Dedifferentiated amniotic fluid mesenchymal stem cell (primary cell): ENCODE data around the gene CAPN5.
"Not testable (repeated sequence)": the region's sequence is repeated elsewhere in the genome, so short reads cannot be mapped to it uniquely, and the experiment has no call there.

ENCODE experiments used
- DNase-seq: peaks from one replicate; pipeline ENCODE4 v3.0.0-alpha.2; 2016; ENCODE audit errors: extremely low spot score

Gene CAPN5

DNA sequence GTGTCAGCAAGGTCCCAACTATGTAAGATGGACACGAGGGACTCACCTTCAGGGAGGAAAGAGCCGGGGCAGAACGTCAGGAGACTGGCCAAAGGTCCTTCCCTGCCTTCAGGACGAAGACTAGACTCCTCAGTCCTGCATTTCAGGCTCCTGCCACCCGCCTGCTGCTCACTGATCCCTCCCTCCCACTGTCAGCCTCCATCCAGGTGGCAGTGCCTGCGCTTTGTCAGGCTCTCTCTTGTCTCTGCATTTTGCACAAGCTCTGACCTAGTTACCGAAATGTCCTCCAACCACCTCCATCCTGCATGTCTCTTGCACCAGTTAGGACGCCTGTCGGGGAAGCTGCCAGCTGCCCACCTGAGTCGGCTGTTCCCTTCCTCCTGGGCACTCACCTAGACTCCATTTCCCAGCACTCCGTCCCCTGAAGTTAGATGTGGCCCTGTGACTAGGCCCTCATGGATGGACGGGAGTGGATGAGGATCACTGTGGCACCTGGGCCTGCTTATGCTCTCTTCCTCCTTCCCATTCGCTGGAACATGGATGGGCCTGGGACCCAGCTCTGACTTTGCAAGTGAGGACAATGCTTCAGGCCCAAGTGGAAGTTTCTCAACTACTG, 24.6 kb upstream of the CAPN5 start:
- DNase-seq = no peak

DNA sequence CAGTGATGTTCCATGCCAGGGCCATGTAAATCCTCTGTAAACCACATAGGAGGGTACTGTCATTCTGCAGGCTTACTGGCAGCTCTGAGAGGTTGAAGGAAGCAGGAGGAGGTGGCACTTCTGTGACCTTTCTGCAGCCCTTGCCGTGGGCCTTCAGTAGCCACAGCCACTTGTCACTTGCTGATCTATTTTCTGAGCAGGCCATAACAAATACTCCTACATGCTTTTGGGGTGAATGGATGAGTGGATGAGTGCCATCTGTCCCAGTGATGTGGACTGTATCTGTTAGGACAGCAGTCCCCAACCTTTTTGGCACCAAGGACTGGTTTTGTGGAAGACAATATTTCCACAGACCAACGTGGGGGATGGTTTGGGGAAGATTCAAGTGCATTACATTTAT, 22.4 kb upstream of the CAPN5 start:
- no peak for DNase-seq

DNA sequence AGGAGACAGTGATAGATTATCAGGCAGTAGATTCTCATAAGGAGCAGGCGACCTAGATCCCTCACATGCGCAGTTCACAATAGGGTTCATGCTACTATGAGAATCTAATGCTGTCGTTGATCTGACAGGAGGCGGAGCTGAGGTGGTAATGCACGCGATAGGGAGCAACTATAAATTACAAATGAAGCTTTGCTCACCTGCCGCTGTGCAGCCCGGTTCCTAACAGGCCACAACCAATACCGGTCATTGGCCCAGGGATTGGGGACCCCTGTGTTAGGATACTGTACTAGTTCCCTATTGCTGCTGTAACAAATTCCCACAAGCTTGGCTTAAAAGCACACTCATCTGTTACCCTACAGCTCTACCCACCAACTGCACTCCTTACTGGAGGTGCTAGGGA, 21.9 kb upstream of the CAPN5 start:
- DNase-seq = no peak

DNA sequence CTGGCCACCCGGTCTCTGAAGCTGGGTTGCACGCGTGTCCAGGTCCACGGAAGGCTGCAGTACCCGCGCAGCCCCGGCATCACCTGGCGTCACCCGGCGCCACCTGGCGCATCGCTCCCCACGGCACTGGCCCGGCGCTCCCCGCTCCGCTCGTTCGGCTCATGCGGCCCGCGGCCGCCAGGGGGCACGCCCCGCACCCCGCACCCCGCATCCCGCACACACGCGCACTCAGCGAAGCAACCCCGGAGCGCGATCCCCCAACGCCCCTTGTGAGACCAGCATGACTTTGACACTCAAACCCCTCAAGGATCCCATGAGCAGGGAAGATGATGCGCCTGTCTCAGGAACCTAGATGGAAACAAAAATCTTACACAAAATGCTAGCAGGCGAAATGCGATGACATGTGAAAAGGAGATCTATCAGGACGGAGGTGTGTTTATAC, 20.7 kb upstream of the CAPN5 start:
- DNase-seq = no peak

DNA sequence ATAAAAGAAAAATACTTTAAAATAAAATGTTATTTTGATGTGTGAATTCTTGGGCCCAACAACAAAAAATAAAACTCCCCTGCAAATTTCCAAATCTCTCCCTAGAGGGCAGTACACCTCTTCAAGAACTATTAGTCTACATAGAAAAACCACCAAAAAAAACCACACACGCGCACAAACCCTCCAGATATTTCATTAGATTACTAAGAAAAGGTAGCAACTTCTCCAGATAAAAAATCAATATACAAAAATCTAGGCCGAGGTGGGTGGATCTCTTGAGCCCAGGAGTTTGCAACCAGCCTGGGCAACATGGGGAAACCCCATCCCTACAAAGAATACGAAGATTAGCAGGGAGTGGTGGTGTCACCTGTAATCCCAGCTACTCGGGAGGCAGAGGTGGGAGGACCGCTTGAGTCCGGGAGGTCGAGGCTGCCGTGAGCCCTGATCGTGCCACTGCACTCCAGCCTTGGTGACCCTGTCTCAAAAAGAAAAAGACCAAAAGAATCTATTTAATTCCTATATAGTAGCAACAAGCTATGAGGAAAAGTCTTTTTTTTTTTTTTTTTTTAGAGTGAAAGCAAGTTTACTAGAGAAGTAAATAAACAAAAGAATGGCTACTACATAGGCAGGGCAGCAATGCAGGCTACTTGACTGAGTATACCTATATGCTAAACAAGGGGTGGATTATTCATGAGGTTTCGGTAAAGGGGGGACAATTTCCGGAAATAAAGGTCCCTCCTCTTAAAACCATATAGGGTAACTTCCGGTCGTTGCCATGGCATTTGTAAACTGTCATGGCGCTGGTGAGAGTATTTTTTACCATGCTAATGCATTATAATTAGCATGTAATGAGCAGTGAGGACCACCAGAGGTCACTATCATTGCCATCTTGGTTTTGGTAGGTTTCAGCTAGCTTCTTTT, 19.5 kb upstream of the CAPN5 start:
- DNase-seq = peak; percentile 96

DNA sequence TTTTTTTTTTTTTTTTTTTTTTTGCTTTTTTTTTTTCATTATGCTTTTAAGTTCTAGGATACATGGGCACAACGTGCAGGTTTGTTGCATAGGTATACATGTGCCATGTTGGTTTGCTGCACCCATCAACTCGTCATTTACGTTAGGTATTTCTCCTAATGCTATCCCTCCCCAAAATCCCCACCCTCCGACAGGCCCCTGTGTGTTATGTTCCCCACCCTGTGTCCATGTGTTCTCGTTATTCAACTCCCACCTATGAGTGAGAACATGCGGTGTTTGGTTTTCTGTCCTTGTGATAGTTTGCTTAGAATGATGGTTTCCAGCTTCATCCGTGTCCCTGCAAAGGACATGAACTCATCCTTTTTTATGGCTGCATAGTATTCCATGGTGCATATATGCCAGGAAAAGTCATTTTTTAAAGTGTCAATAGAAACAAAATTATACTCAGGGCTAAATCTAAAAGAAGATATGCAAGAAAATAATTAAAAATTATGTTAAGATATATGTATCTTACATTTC, 18.8 kb upstream of the CAPN5 start:
- DNase-seq = not testable (repeated sequence)

DNA sequence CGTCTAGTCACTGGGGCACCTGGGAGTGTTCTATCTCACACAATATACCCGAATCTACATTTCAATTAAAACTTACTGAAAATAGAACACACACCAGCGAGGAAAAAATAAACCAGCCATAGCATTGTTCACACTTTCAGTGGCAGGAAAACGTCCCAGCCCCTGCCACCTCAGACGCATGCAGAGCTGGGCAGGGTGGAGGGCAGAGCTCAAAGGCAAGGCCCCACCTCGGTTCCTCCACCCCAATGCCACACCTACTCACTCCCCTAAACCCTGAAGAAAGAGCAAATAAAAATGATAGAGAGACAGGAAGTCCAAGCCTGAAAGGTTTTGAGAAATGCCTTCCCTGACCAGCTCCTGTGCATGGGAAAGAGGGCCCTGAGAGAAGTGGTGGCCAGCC, 17.7 kb upstream of the CAPN5 start:
- no peak for DNase-seq

DNA sequence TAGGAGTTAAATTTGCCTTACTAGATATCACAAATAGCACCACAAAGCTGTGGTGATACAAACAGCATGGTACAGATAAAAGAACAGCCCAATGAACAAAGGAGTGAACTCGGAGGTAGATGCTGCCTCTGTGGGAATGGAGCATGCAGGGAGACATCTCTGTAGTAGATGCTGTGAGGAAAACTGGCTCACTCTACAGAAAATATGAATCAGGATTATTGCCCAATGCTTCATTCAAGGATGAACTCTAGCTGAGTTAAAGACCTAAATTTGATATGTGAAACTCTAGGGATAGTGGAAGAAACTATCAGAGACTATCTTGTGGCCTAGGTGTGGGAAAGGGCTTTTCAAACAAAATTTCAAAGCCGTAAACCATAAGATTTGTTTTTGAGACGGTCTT, 15.3 kb upstream of the CAPN5 start:
- DNase-seq = no peak

DNA sequence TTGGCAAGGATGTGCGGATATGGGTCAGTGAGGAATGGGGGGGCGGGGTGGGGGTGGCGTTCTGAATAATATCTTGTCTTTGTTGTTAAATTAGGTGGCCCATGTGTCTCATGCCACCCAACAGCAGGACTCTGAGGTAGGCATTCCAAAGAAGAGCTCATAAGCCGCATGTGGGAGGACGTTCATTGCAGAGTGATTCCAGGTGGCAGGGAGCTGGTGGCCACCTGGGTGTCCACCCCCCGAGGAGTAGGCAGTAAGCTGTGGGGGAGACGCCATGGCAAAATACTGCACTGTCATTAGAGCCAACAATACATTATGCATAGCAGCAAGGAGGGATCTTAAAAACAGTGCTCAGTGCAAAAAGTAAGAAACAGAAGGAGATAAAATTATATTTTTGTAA, 14.3 kb upstream of the CAPN5 start:
- DNase-seq = no peak

DNA sequence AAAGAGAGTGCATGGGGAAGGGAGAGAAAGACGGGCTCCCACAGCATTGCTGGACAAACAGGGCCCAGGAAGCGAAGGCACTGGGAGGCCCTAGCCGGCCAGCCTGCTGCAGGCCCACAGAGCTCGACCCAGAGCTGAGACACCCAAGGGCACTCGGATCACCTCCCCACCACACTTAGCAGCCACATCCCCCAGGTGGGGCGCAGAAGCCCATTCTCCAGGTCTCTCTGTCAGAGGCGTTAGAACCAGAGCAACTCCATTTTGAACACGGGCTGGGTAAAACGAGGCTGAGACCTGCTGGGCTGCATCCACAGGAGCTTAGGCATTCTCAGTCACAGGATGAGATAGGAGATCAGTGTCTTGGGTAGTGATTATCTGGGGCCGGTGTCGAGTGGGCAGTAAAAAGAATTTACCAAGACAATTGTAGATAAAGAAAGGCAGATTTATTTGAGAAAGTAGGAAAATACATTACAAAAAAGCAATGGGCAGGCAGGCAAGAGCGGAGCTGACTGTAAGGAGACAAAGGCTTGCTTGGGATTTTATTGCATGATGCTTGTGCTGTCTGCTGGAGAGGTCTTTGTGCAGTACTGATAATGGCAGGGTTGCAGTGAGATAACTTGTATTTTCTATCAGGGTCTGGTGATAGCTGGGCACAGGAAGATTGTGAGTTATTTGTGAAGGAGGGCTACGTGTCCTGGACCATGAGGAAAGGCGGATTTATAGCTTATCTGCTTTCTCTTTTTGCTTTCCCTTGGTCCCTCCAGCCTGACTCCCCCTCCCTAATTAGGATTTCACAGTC, 13.4 kb upstream of the CAPN5 start:
- no peak for DNase-seq

GRCh38 chr11:77054084-77054483, 12.7 kb upstream of the CAPN5 start:
- no peak for DNase-seq

GRCh38 chr11:77055101-77055561, 11.6 kb upstream of the CAPN5 start:
- no peak for DNase-seq

DNA sequence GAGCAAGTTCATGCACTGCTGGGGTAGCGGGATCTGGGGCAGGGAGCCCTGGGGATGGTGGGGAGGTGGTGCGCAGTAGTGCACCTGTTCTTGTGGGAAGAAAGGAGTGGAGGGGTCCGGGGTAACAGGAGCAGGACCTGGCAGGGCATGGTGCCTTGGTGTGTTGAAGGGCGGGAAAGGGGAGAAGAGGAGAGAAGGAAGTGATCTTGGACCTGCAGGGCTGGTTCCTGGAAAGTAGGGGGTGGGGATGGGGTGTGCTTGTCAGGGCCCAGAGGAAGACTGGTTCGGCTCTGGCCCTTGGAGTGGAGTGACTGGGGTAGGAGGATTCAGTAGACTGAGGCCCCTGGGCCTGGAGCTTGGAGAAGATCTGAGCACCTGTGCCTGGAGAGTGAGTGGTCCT, 10.9 kb upstream of the CAPN5 start:
- DNase-seq = no peak

DNA sequence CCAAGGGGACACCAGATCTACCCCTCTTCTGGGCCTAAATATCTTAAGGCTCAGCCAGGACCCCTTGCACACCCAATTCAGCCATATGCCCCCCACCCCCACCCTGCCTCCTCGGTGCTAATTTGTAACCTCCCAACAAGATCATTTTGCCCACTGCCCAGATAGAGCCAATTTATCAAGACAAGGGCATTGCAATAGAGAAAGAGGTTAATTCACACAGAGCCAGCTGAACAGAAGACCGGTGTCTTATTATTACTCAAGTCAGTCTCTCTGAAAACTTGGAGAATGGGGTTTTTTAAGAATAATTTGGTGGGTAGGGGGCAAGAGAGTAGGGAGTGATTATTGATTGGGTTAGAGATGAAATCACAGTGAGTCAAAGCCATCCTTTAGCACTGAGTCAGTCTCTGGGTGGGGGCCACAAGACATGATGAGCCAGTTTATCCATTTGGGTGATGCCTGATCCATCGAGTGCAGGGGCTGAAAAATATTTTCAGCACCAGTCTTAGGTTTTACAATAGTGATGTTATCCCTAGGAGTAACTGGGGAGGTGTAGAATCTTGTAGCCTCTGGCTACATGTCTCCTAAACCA, 9.9 kb upstream of the CAPN5 start:
- no peak for DNase-seq

DNA sequence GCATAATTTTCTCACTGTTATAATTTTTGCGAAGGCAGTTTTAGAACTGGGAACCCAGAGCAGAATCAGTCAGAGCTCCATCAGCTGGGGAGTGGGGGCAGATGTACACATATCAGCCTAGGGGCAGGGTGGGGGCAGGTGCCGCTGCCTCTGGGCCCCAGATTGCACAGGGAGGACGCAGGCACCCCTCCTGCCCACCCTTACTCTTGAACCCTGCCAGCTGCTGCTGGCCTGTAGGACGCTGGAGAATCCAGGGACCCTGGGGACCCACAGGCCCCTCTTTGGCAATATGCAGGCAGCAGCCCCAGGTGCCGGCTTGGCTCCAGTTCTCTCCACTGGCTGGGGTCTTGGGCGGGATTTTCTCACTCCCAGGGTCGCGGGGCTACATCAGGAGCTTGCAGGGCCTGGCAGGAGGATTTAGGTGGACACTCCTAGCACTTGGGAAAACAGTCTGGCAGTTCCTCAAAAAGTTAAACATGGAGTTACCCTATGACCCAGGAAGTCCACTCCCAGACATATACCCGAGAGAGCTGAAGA, 8.8 kb upstream of the CAPN5 start:
- no peak for DNase-seq

DNA sequence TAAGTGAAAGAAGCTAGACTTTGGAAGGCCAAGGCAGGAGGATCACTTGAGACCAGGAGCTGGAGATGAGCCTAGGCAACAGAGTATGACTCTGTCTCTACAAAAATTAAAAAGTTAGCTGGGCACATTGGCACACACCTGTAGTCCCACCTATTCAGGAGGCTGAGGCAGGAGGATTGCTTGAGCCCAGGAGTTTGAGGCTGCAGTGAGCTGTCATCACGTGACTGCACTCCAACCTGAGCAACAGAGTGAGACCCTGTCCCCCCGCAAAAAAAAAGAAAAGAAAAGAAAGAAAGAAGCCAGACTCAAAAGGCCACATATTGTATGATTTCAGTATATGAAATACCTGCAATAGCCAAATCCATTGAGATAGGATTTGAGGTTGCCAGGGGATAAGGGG, 7.9 kb upstream of the CAPN5 start:
- DNase-seq = no peak

DNA sequence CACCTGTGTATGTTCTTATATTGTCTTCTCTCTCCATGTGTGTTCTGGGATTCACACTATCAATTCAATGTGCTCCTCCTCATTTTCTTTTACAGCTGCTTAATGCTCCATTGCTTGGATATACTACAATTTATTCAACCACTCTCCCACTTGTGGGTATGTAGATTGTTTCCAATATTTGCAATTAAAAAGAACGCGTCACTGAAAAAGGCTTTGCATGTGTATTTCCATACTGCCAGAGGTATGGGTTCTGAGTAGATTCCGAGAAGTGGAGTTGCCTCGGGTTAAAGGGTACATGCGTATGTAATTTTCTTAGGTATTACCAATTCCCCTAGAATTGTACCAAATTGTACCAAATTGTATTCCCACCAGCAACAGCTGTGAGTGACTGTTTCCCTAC, 7.0 kb upstream of the CAPN5 start:
- no peak for DNase-seq

DNA sequence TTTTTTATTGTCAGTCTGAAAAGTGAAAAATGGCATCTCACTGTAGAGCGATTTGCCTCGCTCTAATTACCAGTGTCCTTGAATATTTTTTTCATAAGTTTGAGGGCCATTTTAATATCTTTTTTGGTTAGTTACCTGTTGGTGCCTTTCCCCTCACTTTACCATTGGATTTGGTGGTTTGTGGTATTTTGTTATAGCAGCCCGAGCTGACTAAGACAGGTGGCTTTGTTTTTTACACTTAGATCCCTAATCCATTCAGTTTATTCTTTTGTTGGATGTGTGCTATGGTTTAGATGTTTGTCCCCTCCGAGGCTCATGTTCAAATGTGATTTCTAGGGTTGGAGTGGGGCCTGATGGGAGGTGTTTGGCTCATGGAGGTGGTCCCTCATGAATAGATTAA, 6.5 kb upstream of the CAPN5 start:
- DNase-seq = no peak

DNA sequence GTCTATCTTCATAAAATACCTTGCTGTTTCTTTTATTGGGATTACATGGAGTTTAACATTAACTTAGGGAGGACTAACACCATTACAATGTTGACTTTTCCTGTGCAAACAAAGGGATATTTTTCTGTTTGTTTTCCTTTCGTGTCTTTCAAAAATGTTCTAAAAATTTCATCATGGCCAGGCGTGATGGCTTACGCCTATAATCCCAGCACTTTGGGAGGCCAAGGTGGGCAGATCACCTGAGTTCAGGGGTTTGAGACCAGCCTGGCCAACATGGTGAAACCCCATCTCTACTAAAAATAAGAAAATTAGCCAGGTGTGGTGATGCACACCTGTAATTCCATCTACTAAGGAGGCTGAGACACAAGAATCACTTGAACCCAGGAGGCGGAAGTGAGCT, 5.5 kb upstream of the CAPN5 start:
- not testable (repeated sequence) for DNase-seq

DNA sequence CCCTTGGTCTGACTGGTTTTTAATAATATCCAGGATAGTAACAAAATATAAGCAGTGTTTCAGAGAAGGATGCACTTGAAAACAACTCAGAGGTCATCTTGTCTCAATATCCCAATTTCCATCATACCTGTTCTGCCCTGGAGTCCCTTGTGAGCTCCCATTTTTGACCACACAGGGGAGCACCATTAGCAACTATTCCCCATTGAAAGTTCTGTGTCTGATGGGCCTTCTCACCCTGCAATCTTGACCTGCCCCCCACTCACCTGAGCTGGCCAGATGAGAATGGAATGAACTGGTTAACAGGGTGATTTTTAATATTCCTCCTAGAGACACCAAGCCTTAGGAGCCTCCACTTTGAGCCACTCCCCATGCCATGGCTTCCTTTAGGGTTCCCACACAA, 3.8 kb upstream of the CAPN5 start:
- no peak for DNase-seq

- DNase-seq = no peak
These were observed 3.4 kb upstream of the CAPN5 start for GRCh38 chr11:77063407-77063806.

DNA sequence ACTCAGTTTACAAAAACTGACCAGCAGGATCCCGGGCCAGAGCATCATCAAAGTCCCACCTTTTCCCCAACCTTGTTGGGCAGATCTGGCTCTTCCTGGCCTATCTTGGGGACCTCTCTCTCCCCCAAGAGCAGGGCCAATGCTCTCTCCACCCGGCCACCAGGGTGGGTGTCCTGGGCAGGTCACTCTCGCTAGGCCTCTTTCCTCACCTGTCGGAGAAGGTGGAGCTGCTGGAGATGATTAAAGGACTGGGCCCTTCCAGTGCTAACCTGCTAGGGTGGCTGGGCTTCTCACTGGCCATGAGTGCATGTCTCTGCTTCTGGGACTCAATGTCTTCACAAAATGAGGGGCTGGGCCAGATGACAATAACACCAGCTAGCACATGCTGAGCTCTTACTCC, 2.9 kb upstream of the CAPN5 start:
- no peak for DNase-seq
